GM18499 (cell line): ENCODE data around the gene CASK.

Experiments
- ATAC-seq: cut with Tn5 transposase; IDR thresholded peaks from one replicate; pipeline ENCODE4 v1.9.1; 2021; ENCODE audit warnings: moderate number of reproducible peaks; ENCODE audit not compliant: insufficient read depth, unreplicated experiment

Gene CASK

GRCh38 chrX:41917517-41917916 lies 5.8 kb downstream of the CASK start:
- no peak for ATAC-seq

GRCh38 chrX:41913476-41913875 lies 9.9 kb downstream of the CASK start:
- ATAC-seq: no peak

DNA sequence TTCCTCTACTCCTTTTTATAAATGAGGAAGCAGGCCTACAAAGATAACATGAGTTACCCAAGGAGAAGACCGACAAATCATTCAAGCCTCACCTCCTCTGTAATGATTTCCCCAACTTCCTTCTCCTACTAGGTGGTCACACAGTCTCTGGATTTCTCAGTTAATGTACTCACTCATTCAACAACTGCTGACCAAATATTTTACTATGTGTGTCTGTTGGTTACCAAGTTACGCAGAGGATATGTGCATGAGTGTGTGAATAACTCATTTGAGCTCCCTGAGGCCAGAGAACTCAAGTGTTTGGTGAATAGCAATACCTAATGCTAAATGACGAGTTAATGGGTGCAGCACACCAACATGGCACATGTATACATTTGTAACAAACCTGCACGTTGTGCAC lies 10.4 kb downstream of the CASK start:
- ATAC-seq: no peak

- no peak for ATAC-seq
These were observed 14.3 kb downstream of the CASK start for GRCh38 chrX:41909068-41909467.

DNA sequence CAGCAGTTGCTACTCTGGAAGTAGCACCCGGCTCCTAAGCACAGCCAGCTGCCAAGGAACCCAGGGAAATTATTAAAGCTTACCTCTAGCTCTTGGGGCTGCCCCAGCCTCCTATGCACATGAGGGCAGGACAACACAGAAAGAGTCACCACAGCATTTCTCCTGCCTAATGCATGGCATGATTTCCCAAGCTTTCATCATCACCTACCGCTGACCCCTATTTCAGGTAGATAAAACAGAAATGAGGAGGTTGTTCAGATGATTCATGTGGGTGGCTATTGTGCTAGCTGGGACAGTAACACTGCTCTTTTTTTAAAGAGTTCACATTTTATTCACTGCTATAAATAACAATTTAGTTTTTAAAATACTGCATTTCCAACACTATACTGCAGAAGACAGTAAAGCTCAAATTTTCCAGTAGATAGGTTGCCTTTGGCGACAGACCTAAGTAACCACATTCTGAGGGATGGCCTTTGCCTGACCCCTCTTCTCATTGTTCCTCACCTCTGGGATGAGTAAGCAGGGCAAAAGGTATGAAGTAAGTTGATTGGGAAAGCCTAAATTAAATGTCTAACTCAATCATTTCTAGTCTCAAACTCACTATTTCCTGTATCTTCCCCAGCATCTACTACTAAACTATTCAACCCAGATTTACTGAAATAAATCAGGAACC lies 16.7 kb downstream of the CASK start:
- no peak for ATAC-seq

DNA sequence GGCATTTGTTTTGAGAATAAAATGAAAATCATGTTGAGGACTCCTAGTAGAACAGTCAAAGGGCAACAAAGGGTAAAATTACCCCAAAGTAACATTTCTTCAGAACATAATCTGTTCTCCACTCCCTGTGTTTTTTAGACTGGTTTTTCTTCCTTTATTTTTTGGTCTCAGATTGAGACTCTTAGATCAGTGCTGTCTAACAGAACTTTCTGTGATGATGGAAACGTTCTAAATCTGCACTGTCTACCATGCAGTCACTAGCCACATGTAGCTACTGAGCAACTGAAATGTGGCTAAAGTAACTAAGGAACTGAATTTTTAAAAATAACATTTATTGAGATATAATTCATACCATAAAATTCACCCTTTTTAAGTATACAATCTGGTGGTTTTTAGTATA lies 19.8 kb downstream of the CASK start:
- ATAC-seq: no peak

DNA sequence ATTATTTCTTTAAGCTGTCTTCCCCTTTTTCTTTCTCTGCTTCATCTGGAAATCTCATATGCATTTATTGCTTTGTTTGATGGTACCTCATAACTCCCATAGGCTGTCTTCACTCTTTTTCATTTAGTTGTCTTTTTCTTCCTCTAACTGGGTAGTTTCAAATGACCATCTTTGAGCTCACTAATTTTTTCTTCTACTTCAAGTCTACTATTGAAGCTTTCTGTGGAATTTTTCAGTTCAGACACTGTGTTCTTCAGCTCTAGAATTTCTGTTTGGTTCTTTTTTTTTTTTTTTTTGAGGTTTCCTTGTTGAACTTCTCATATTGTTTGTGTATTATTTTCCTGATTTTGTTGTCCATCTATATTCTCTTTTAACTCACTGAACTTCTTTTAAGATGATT lies 23.0 kb downstream of the CASK start:
- no peak for ATAC-seq

DNA sequence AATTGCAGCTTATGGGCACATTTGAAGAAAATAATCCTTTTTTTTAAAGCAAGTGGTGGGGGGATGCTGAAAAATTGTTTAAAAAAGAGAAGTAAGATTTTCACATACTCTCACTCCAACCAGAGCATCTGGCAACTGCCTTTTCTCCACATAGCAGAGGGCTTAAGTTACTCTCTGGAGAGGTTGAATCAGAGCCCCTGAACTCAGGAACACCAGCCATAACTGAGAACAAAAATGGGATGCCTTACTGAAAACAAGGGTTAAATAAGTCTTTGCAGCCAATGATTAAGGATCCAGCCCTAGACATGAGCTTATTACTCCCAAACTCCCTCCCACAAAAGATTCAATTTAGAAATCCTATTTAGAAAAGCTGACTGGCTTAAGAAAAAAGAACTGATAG lies 27.5 kb downstream of the CASK start:
- ATAC-seq: no peak

DNA sequence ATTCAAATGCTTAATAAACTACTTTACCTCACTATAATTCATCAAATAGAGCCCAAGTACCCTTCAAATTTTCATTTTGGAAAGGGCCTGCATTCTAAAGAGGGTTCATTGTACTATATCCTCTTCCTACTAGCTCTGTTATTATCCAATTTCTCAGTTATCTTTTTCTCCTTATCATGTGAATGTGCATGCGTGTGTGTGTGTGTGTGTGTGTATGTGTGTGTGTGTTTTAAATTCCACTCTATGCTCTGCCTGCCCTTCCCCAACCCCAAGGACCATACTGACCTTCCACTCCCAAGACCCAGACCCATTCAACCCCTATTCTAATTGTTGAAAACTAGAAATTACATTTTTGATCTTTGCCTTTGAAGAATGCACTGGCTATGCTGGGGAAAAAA lies 33.3 kb downstream of the CASK start:
- ATAC-seq: no peak

- ATAC-seq: no peak
These were observed 33.9 kb downstream of the CASK start for GRCh38 chrX:41889317-41890025.

DNA sequence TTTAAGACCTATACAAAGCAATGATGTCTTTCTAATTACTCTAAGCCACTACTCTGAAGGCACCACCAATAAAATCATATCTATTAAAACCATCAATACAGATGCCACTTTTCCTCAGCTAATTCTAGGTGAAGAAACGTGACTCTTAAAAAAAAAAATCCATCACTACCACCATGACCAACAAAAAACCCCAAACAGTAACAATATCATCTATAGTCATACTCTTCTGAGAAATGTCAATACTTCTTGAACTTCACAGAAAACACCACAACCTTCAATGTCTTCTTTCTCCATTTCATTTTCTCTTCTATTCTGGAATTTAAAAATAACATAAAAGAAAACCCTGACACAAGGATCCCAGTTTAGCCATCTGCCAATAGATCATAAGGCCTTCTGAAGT lies 35.7 kb downstream of the CASK start:
- no peak for ATAC-seq

- no peak for ATAC-seq
These were observed 37.6 kb downstream of the CASK start for GRCh38 chrX:41885724-41886123.

- no peak for ATAC-seq
These were observed 42.2 kb downstream of the CASK start for GRCh38 chrX:41881166-41881565.

GRCh38 chrX:41877167-41877566 lies 46.2 kb downstream of the CASK start:
- no peak for ATAC-seq

DNA sequence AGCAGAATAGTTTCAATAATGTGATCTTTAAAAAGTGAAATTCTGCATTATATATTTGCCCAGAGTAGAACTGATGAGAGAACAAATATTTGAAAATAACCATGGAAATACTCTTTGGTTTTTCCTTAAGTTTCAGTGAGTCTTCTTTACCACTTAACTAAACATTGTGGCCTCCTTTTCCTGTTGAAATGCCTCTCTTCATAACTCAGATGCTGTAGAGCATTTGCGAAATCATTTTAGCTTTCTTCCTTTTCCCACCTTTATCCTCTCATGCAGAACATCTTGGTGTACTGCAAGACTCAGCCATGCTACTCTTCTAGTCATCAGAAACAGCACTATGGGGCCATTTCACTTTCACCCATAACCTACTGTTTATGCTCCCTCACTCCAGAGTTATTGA lies 48.2 kb downstream of the CASK start:
- no peak for ATAC-seq

GRCh38 chrX:41870719-41871151 lies 52.6 kb downstream of the CASK start:
- ATAC-seq: no peak

GRCh38 chrX:41868392-41868977 lies 54.9 kb downstream of the CASK start:
- no peak for ATAC-seq

DNA sequence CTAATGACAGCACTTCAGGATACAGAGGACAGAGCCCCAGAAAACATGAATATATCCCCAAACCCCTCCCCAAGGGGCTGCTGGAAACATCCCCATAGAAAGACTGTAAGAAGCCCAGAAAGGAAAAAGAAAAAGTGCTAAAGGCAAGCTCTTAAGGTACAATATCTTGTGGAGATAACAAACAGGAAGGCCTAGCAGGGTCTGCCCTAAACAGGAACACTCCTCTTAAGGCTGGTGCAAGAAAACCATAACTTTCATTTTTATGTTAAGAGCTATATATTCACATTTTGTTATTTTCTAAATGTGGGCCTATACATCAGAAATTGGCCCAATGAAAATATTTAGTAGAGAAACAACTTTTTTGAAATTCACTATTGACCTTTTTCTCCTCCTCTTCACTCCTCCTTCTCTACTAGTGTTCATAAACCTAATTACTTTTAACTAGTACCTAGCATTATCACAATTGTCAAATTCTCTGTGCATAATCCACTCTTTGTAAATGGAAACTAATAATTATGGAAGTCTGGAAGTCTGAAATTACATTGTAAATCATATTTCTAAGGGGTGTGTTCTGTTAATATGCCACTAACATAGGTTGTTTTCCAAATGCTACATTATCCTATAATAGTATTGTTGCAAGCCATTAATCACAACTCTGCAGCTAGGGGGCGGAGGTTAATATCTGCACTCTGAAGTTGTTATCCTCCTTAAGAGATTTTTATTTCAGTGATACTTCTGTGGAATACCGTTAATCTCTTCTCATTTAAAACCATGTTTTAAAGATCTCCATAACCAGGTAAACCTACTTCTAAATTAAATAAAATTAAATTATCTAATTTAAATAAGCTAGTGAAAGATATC lies 59.8 kb downstream of the CASK start:
- no peak for ATAC-seq

GRCh38 chrX:41862562-41863184 lies 60.7 kb downstream of the CASK start:
- no peak for ATAC-seq

DNA sequence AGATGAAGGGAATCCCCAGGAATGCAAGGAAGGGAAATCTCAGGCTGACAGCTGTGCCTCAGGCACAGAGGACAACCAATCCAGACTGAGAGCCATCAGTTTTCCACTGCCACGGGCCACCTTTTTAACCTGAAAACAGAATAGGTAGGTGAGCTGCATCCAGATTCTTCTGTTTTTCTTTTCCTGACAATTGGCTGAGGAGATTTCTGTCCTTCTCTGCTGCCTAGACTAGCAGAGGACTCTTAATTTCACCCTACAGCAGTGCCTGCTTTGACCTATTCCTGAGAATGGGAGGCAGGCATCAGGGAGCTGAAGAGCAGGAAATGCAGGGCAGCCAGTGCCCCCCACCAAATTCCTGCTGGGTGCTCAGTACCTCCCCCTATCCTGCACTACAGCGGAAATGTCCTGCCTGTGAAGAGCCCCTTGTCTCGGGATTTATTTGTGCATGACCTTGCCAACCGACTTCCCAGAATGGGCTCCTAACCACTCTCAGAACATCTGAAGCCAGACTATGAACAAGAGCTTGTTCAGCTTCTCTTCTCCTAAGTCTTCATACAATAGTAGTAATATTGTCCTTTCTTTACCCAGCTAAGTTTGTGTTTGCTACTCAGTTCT lies 65.1 kb downstream of the CASK start:
- ATAC-seq: no peak
